K562 (cell line): ENCODE data around the gene FARSA. TPM values are rescaled to one million over a fixed set of nuclear protein-coding genes. Genes with fewer than 3 reads are reported as not detected.

Experiments
- CBX2 ChIP-seq: fragments of 200-600 bp; sonication (generic); IDR thresholded peaks from one replicate; pipeline ENCODE4 v1.6.1; 2012; ENCODE audit warnings: mild to moderate bottlenecking, low read length, inconsistent platforms; ENCODE audit not compliant: insufficient read depth, poor library complexity, severe bottlenecking
- DEAF1 ChIP-seq: fragments of 450-650 bp; formaldehyde crosslinking; IDR thresholded peaks from 2 replicates; pipeline ENCODE4 v1.4.0; 2020; ENCODE audit warnings: mild to moderate bottlenecking, moderate library complexity
- ETV6 ChIP-seq, 3 experiments: fragments of 150-350 bp in 1 of 3; sonication (generic) in 1 of 3; formaldehyde crosslinking in 1 of 3; IDR thresholded peaks; 2 replicates each; pipeline versions ENCODE4 v1.6.1 to v1.8.0; 2014 to 2022; ENCODE audit warnings: borderline replicate concordance in 2 of 3, low read depth in 2 of 3, antibody characterized with exemption in 1 of 3, low read length in 1 of 3, mild to moderate bottlenecking in 1 of 3, missing genetic modification reagents in 1 of 3
- FIP1L1 ChIP-seq: fragments of 200-400 bp; formaldehyde crosslinking; IDR thresholded peaks from 2 replicates; pipeline ENCODE4 v1.6.1; 2018; ENCODE audit warnings: mild to moderate bottlenecking, low read depth, low read length; ENCODE audit not compliant: poor library complexity, severe bottlenecking
- GABPB1 ChIP-seq: sonication (generic); formaldehyde crosslinking; IDR thresholded peaks from 2 replicates; pipeline ENCODE4 v1.8.0; 2022; ENCODE audit warnings: mild to moderate bottlenecking, missing genetic modification reagents
- HCFC1 ChIP-seq: IDR thresholded peaks from 2 replicates; pipeline ENCODE4 v1.6.1; 2012; ENCODE audit warnings: low read depth, low read length, improper control_type of control experiment
- HNRNPLL ChIP-seq: fragments of 200-400 bp; formaldehyde crosslinking; IDR thresholded peaks from 2 replicates; pipeline ENCODE4 v1.6.1; 2017; ENCODE audit warnings: low read length, low read depth, mild to moderate bottlenecking; ENCODE audit not compliant: poor library complexity, severe bottlenecking
- KDM2B ChIP-seq: fragments of 250-450 bp; sonication (Bioruptor Pico); IDR thresholded peaks from 2 replicates; pipeline ENCODE4 v1.8.0; 2021; ENCODE audit warnings: mild to moderate bottlenecking, moderate library complexity
- MTA3 ChIP-seq: fragments of 450-650 bp; formaldehyde crosslinking; IDR thresholded peaks from 2 replicates; pipeline ENCODE4 v1.6.1; 2017; ENCODE audit warnings: mild to moderate bottlenecking, borderline replicate concordance
- PHF8 ChIP-seq: fragments of 200-600 bp; sonication (generic); IDR thresholded peaks from 2 replicates; pipeline ENCODE4 v1.6.1; 2012; ENCODE audit warnings: mixed run types, mild to moderate bottlenecking, inconsistent platforms, low read length, moderate library complexity, borderline replicate concordance
- RBFOX2 ChIP-seq: fragments of 200-400 bp; formaldehyde crosslinking; IDR thresholded peaks from 2 replicates; pipeline ENCODE4 v1.6.1; 2017; ENCODE audit warnings: low read depth, mild to moderate bottlenecking, low read length, moderate library complexity
- RBM25 ChIP-seq: fragments of 200-400 bp; formaldehyde crosslinking; IDR thresholded peaks from 2 replicates; pipeline ENCODE4 v1.6.1; 2018; ENCODE audit warnings: low read length, low read depth, moderate library complexity; ENCODE audit not compliant: severe bottlenecking
- RFX5 ChIP-seq: IDR thresholded peaks from 2 replicates; pipeline ENCODE4 v1.6.1; 2011; ENCODE audit warnings: low read depth, mild to moderate bottlenecking, improper control_type of control experiment, low read length
- RHOXF2B ChIP-seq: fragments of 250-450 bp; sonication (Bioruptor Pico); conservative IDR thresholded peaks from 2 replicates; pipeline ENCODE4 v1.5.1; 2021
- SP1 ChIP-seq: sonication (generic); formaldehyde crosslinking; IDR thresholded peaks from 2 replicates; pipeline ENCODE4 v1.8.1; 2022; ENCODE audit warnings: mild to moderate bottlenecking, missing genetic modification reagents
- TAF9B ChIP-seq: fragments of 450-650 bp; IDR thresholded peaks from 2 replicates; pipeline ENCODE4 v1.6.1; 2018; ENCODE audit warnings: mild to moderate bottlenecking; ENCODE audit not compliant: partially characterized antibody
- ZNF253 ChIP-seq: fragments of 250-450 bp; sonication (Bioruptor Pico); conservative IDR thresholded peaks from 2 replicates; pipeline ENCODE4 v1.6.1; 2021; ENCODE audit warnings: mild to moderate bottlenecking
- ZNF3 ChIP-seq: fragments of 250-450 bp; sonication (Bioruptor Pico); IDR thresholded peaks from 2 replicates; pipeline ENCODE4 v1.5.0; 2021; ENCODE audit warnings: mild to moderate bottlenecking, moderate library complexity
- ZNF436 ChIP-seq: fragments of 250-450, 450-650 bp; sonication (Bioruptor Pico); formaldehyde crosslinking; IDR thresholded peaks from 2 replicates; pipeline ENCODE4 v1.7.0; 2020; ENCODE audit warnings: mild to moderate bottlenecking
- polyA plus RNA-seq, 8 experiments: library from polyadenylated mRNA; depleted of rRNA in 4 of 8; stranded (reverse) in 5 of 8; unstranded in 3 of 8; fragments of >200 nt; fragmentation: Nextera tagmentation in 2 of 8; fragmentation: Illumina TruSeq in 1 of 8; extraction: Ambion mirVana in 2 of 8; extraction: Trizol in 1 of 8; gene quantifications; 2 replicates each; pipeline versions ENCODE4 v1.2.1 to v1.2.3, GENCODE V29; 2011 to 2014; ENCODE audit warnings: inconsistent platforms in 1 of 8, missing spikeins in 1 of 8
- total RNA-seq, 7 experiments: library from RNA; depleted of rRNA in 6 of 7; stranded (reverse); fragments of >200 nt in 6 of 7; fragmentation: Illumina TruSeq in 2 of 7; extraction: Trizol in 2 of 7; gene quantifications; 2 replicates each; pipeline versions ENCODE4 v1.2.1 to v1.2.3, GENCODE V29; 2011 to 2021; ENCODE audit warnings: low replicate concordance in 1 of 7
- TF ChIP-seq, protein P1 (sequence below): fragments of 250-450 bp; sonication (Bioruptor Pico); IDR thresholded peaks from 2 replicates; pipeline ENCODE4 v1.9.0; 2021; ENCODE audit warnings: mild to moderate bottlenecking, inconsistent platforms
- TF ChIP-seq, protein P2 (sequence below): sonication (generic); formaldehyde crosslinking; IDR thresholded peaks from 2 replicates; pipeline ENCODE4 v1.8.1; 2023; ENCODE audit warnings: mild to moderate bottlenecking, missing genetic modification reagents

The FARSA gene
- total and polyA plus RNA-seq, 9 of the 15 experiments (the other 6 are each of a cell fraction or from before 2014, with no cell fraction given): 25.2 to 237 (median 89.6) TPM

GRCh38 chr19:12956446-12957388 lies 23.2 kb upstream of the FARSA start, which contains the start of gene GADD45GIP1 (continued):
- TF ChIP-seq HNRNPLL: peak; percentile 15
- TF ChIP-seq, protein P1, sequence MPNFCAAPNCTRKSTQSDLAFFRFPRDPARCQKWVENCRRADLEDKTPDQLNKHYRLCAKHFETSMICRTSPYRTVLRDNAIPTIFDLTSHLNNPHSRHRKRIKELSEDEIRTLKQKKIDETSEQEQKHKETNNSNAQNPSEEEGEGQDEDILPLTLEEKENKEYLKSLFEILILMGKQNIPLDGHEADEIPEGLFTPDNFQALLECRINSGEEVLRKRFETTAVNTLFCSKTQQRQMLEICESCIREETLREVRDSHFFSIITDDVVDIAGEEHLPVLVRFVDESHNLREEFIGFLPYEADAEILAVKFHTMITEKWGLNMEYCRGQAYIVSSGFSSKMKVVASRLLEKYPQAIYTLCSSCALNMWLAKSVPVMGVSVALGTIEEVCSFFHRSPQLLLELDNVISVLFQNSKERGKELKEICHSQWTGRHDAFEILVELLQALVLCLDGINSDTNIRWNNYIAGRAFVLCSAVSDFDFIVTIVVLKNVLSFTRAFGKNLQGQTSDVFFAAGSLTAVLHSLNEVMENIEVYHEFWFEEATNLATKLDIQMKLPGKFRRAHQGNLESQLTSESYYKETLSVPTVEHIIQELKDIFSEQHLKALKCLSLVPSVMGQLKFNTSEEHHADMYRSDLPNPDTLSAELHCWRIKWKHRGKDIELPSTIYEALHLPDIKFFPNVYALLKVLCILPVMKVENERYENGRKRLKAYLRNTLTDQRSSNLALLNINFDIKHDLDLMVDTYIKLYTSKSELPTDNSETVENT (CRISPR knock-in tag): peak; percentile 59
- TF ChIP-seq MTA3: peak; percentile 57; the same call in 1 of the 2 replicates
- peak; percentile 87; the same call in 1 of the 2 replicates for TF ChIP-seq PHF8
- TF ChIP-seq, protein P2, sequence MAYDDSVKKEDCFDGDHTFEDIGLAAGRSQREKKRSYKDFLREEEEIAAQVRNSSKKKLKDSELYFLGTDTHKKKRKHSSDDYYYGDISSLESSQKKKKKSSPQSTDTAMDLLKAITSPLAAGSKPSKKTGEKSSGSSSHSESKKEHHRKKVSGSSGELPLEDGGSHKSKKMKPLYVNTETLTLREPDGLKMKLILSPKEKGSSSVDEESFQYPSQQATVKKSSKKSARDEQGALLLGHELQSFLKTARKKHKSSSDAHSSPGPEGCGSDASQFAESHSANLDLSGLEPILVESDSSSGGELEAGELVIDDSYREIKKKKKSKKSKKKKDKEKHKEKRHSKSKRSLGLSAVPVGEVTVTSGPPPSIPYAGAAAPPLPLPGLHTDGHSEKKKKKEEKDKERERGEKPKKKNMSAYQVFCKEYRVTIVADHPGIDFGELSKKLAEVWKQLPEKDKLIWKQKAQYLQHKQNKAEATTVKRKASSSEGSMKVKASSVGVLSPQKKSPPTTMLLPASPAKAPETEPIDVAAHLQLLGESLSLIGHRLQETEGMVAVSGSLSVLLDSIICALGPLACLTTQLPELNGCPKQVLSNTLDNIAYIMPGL: no peak; the same call in 1 of the 2 replicates
- no peak for TF ChIP-seq KDM2B (CRISPR knock-in tag)
- TF ChIP-seq GABPB1 (CRISPR knock-in tag): peak; percentile 65; the same call in 1 of the 2 replicates
- TF ChIP-seq ZNF3 (CRISPR knock-in tag): no peak
- TF ChIP-seq RBFOX2: peak; percentile 96
- TF ChIP-seq RBM25: peak; percentile 15
- TF ChIP-seq ZNF253 (CRISPR knock-in tag): no peak
- TF ChIP-seq ZNF436 (CRISPR knock-in tag): no peak
- TF ChIP-seq HCFC1: peak; percentile 75
- TF ChIP-seq ETV6 (IDR thresholded peaks at IDR 0.05; ENCODE audit: borderline replicate concordance in 1 of 2, low read depth in 2 of 2, low read length in 1 of 2): no peak
- TF ChIP-seq ETV6 (CRISPR knock-in tag; IDR thresholded peaks at IDR 0.05; ENCODE audit: borderline replicate concordance): no peak
- no peak for TF ChIP-seq DEAF1 (CRISPR knock-in tag)
- TF ChIP-seq FIP1L1: peak; percentile 87
- no peak for TF ChIP-seq RFX5
- TF ChIP-seq SP1 (CRISPR knock-in tag): 0 out of 2 replicates have a peak, but pooled peaks have one; percentile 13
- no peak for TF ChIP-seq CBX2
- peak; percentile 69 for TF ChIP-seq TAF9B
- no peak for TF ChIP-seq RHOXF2B (CRISPR knock-in tag)
